PC-9 (cell line): ENCODE data around the gene TLCD4.

Experiments
- EZH2 ChIP-seq: fragments of 200-600 bp; sonication (generic); IDR thresholded peaks from 2 replicates; pipeline ENCODE4 v1.8.0; 2017; ENCODE audit warnings: antibody characterized with exemption, low read depth
- TF ChIP-seq, protein P1 (sequence below): fragments of 200-600 bp; sonication (generic); conservative IDR thresholded peaks from 2 replicates; pipeline ENCODE4 v1.6.1; 2017; ENCODE audit warnings: mixed run types, antibody characterized with exemption, mild to moderate bottlenecking, moderate library complexity

DNA sequence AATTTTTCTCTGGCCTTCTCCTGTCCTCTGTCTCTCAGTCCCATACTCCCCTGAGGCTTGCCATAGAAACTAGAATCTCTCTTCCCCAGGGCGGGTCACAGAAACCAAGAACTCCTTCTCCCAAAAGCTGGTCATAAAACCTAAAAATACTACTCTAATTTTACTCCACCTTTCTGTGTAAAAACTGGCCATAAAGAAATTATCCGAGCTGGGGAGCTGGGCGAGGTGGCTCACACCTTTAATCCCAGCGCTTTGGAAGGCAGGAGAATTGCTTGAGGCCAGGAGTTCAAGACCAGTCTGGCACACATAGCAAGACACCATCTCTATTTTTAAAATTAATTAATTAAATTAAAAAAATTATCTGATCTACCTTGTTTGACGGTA is 47.5 kb upstream of the TLCD4 start:
- TF ChIP-seq, protein P1, sequence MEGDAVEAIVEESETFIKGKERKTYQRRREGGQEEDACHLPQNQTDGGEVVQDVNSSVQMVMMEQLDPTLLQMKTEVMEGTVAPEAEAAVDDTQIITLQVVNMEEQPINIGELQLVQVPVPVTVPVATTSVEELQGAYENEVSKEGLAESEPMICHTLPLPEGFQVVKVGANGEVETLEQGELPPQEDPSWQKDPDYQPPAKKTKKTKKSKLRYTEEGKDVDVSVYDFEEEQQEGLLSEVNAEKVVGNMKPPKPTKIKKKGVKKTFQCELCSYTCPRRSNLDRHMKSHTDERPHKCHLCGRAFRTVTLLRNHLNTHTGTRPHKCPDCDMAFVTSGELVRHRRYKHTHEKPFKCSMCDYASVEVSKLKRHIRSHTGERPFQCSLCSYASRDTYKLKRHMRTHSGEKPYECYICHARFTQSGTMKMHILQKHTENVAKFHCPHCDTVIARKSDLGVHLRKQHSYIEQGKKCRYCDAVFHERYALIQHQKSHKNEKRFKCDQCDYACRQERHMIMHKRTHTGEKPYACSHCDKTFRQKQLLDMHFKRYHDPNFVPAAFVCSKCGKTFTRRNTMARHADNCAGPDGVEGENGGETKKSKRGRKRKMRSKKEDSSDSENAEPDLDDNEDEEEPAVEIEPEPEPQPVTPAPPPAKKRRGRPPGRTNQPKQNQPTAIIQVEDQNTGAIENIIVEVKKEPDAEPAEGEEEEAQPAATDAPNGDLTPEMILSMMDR = no peak
- no peak for TF ChIP-seq EZH2
